NB4 (cell line): ENCODE results near the gene CACNG5.

Experiments
- DNase-seq: peaks from one replicate; pipeline ENCODE4 v3.0.0; 2010; ENCODE audit warnings: low read depth
- H3K4me3 ChIP-seq: one replicate; pipeline ENCODE4 v1.5.1; 2011; ENCODE audit warnings: mild to moderate bottlenecking, low read depth, low read length, moderate library complexity
- MYC ChIP-seq: IDR thresholded peaks from 2 replicates; pipeline ENCODE4 v1.6.1; 2011; ENCODE audit warnings: low read depth, low read length
- POLR2A ChIP-seq: IDR thresholded peaks from 2 replicates; pipeline ENCODE4 v1.6.1; 2011; ENCODE audit warnings: mild to moderate bottlenecking; ENCODE audit not compliant: insufficient read length; ENCODE audit errors: extremely low read depth
- TF ChIP-seq, protein P1 (sequence below): IDR thresholded peaks from one replicate; pipeline ENCODE4 v1.5.1; 2012; ENCODE audit warnings: low read depth, low read length
- TF ChIP-seq, protein P2 (sequence below): IDR thresholded peaks from 2 replicates; pipeline ENCODE4 v1.6.1; 2011; ENCODE audit warnings: low read depth, low read length

Gene CACNG5

DNA sequence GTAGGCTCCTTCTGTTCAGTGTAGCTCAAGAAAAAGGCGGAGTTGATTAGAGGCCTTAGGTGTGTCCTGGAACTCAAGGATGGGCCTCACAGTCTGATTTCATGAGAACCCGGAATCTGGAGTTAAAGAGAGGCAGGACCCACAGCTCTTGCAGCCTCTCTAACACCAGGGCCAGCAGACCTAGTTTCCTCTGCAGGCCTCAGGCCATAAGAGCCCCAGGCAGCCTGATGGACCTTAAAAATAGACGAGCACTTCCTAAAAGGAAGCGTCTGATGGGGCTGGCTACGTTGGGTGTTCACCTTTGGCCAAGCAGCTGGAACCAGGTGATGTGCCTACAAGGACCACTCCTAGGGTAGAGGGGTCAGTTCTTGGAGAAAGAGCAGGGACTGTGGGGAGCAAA lies 7.6 kb downstream of the CACNG5 start:
- H3K4me3 ChIP-seq = no peak overlapping the region
- TF ChIP-seq, protein P1, sequence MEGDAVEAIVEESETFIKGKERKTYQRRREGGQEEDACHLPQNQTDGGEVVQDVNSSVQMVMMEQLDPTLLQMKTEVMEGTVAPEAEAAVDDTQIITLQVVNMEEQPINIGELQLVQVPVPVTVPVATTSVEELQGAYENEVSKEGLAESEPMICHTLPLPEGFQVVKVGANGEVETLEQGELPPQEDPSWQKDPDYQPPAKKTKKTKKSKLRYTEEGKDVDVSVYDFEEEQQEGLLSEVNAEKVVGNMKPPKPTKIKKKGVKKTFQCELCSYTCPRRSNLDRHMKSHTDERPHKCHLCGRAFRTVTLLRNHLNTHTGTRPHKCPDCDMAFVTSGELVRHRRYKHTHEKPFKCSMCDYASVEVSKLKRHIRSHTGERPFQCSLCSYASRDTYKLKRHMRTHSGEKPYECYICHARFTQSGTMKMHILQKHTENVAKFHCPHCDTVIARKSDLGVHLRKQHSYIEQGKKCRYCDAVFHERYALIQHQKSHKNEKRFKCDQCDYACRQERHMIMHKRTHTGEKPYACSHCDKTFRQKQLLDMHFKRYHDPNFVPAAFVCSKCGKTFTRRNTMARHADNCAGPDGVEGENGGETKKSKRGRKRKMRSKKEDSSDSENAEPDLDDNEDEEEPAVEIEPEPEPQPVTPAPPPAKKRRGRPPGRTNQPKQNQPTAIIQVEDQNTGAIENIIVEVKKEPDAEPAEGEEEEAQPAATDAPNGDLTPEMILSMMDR = no peak
- TF ChIP-seq MYC (no peak), POLR2A (no peak)
- TF ChIP-seq, protein P2, sequence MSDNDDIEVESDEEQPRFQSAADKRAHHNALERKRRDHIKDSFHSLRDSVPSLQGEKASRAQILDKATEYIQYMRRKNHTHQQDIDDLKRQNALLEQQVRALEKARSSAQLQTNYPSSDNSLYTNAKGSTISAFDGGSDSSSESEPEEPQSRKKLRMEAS = no peak
- DNase-seq = no peak

DNA sequence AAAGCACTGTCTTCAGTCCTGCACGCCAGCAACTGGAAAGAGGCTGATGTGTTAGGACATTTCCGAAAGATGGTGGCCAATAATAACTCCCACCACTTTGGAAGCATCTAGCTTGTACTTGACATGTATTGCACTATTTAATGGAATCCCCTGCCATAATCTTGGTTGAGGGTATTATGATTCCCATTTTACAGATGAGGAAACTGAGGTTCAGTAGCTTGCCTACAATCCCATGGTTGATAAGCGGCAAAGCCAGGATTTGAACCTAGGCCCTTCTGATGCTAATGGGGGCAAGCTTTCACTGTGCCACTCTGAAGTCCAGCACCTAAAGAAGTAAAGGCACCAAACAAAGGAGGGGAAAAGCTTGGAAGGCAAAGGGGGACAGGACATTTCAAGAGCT lies 8.0 kb downstream of the CACNG5 start:
- H3K4me3 ChIP-seq = no peak overlapping the region
- TF ChIP-seq, protein P1 = no peak
- TF ChIP-seq POLR2A (no peak), MYC (no peak)
- TF ChIP-seq, protein P2 = no peak
- no peak for DNase-seq

DNA sequence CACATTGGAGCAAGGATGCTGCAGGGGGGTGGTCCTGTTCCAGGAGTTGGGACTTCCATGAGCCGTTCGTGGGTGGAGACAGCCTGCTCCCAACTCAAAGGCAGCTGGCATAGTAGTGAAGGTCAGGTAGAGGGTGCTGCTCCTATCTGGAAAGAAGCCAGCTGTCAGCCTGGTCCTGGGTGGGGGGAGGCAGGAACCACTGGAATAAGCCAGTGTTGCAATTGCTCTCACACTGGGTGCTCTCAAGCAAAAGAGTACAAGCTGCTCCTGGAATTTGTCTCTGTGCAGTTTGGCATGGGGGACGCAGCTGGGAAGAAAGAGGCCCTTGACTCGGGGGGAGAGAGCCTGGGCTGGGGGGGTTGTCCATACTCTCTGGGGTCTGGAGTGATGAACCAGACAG lies 8.7 kb downstream of the CACNG5 start:
- H3K4me3 ChIP-seq = no peak overlapping the region
- no peak for DNase-seq
- no peak for TF ChIP-seq POLR2A
- TF ChIP-seq, protein P2 = no peak
- TF ChIP-seq MYC = no peak
- TF ChIP-seq, protein P1 = no peak

DNA sequence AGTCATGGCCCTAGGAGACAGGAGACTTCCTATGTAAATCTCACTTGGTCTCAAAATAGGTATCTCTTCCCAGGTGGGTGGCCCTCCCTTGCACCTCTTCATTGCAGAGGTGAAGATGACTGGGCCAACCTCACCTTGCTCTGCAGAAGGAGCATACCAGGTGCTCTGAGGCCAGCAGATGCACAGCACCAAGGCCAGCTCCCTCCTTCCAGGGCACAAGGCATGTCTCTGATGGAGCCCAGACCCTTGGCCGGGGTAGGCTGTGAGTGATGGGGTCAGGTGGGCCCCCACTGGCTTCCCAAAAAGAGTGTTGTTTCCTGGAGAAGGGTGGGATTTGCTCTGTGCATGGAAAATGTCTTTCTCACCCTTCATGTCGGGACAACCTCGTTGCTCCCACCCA lies 12.8 kb downstream of the CACNG5 start:
- DNase-seq = no peak
- no peak overlapping the region for H3K4me3 ChIP-seq
- TF ChIP-seq, protein P2 = no peak
- no peak for TF ChIP-seq POLR2A

DNA sequence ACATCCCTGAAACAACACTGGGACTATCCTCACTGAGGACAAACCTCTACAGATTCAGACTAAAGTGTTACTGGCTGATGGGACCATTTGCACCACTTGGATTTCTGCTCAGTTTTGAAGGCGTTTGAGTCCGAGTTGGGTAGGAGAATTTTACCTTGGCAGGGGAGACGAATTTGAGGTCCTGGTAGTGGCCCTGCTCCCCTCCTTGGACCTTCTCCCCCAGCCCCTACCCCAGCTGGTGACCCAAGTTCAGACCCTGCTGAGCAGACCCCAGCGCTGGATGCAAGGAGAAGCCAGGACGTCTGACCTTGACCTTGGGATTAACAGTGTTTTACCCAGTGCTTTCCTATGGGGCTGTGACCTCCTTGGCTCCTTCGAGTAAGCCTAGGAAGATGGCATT lies 13.6 kb downstream of the CACNG5 start:
- TF ChIP-seq, protein P2 = no peak
- TF ChIP-seq, protein P1 = no peak
- TF ChIP-seq POLR2A = no peak
- no peak for TF ChIP-seq MYC
- H3K4me3 ChIP-seq = no peak overlapping the region
- no peak for DNase-seq

DNA sequence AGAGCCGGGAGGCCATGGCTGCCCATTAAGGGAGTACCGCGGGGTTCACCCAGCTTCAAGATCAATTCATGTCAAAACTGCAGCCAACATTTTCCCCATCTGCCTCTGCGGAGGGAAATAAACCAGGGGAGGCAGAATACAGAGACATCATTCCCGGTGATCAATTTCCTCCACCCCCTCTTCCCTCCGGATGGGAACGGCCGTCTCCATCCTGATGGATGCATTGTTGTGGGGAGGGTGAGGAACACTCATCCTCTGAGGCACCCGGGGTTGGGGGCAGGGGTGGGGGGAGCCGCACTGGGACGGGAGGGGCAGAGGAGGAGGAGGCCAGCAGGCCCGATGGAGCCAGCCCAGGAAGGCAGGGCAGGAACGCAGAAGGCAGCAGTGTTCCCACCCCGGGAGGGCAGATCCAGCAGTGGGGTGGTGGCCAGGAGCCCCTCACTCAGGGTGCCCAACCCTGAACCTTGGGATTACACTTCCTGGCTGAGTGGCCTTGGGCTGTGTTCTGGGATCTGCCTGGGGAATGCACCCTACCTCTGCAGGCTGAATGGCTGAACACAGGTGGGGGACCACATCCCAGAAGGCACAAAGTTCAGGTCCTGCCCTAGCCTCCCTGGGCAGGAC lies 14.2 kb downstream of the CACNG5 start:
- TF ChIP-seq POLR2A (no peak), MYC (no peak)
- TF ChIP-seq, protein P2 = no peak
- TF ChIP-seq, protein P1 = no peak
- DNase-seq = no peak
- no peak overlapping the region for H3K4me3 ChIP-seq
